Measurements from ENCODE around the gene INPP4B.

DNA sequence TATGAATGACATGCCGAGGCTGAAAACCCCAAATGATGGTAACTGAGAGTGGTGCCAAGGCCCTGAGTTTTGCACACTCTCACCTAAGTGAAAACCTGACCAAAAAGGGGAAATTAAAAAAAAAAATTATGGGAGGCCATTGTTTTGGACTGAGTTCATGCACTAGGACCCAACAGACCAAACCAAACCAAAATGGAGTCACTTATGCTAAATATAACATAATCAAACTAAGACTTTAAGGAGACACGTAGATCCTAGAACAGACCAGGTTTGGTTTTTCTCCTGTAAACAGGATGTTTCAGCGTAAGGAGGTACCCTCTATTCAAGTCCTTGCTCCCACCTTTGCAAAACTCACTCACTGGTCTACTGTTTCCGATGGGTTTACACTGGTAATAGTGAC, 453.0 kb downstream of the INPP4B start:
- TF ChIP-seq, protein P1, sequence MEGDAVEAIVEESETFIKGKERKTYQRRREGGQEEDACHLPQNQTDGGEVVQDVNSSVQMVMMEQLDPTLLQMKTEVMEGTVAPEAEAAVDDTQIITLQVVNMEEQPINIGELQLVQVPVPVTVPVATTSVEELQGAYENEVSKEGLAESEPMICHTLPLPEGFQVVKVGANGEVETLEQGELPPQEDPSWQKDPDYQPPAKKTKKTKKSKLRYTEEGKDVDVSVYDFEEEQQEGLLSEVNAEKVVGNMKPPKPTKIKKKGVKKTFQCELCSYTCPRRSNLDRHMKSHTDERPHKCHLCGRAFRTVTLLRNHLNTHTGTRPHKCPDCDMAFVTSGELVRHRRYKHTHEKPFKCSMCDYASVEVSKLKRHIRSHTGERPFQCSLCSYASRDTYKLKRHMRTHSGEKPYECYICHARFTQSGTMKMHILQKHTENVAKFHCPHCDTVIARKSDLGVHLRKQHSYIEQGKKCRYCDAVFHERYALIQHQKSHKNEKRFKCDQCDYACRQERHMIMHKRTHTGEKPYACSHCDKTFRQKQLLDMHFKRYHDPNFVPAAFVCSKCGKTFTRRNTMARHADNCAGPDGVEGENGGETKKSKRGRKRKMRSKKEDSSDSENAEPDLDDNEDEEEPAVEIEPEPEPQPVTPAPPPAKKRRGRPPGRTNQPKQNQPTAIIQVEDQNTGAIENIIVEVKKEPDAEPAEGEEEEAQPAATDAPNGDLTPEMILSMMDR (IDR thresholded peaks at IDR 0.05): no peak
- no peak for TF ChIP-seq POLR2AphosphoS5 (IDR thresholded peaks at IDR 0.05)

All from breast epithelium (tissue), 3 donors.